NOMO-1 treated with dmso at 0.1 percent for 144 hours (cell line): ENCODE data around the gene PALLD.

Source experiments
- DNase-seq: peaks from one replicate; lab custom pipeline; 2025; ENCODE audit not compliant: unreplicated experiment; lab: John Stamatoyannopoulos, UW

The PALLD gene

DNA sequence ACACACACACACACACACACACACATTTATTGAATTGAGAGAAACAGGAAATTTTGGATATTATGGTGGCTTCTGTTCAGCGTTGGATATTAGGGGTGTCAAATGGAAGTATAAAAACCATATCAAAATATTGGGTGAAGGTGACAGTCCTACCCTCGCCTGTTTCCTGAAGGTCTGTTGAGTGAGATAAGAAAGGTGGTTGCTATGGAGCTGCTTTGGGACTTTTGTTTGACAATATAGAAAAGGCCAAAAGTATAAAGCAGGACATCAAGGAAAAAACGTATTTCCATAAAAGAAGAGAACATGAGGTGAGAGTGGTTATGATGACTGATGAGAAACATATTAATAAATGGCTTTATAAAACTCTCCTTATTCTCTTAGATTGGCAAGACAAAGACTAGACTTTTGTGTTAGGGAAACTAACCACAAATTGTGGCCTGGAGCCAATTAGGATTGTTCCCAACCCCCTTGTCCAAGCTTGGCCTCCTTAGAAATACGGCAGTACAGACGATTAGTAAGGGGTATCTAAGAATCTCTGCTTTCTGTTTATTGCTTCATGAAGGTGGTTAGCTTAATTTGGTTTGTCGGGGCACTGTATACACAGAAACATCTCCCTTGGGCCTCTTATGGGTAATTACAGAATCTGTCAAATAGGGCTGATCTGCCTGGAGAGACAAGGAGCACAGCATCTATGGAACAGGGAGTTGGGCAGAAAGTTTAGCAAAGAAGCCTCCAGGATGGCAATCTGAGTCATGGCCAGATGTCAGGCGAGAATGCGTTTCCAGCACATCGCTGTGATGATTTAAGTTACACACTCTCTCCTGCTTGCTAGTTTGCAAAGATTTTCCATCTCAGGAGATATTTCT, 315.2 kb downstream of the PALLD start:
- no peak for DNase-seq

DNA sequence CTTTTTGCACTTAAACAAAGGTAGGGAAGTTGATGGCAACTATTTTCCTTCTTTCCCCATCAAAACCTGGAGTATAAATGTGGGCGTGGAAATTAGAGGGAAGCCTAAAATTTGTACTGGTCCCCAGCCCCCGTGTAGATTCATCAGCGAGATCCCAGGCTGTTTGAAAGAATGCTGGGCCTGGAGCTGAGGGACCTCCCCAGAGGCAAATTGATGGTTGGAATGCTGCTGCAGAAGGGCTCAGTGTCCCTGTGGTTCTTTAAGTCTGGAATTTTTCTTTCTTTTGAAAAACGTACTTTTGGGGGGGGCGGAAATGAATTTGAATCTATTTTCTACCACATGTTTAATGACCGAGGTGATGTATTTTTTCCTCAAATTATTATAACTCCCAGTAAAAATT, 316.0 kb downstream of the PALLD start:
- DNase-seq = no peak

DNA sequence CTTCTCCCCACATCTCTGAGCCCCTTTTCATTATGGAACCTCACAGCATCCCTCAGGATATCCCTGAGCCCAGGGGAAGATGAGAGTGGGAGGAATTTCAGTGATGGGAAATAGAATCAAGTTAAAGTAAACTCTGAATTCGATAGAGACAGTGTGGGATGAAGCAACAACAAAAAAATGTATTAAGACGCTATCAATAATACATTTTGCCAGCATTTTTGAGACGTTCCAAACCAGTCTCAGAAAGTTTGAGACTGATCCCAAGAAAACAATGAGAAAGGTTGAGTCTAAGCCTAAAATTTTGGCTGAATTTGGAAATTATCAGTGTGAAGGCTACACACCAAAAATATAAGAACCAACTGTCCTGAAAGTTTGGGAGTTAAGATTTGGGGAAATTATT, 317.0 kb downstream of the PALLD start:
- no peak for DNase-seq

DNA sequence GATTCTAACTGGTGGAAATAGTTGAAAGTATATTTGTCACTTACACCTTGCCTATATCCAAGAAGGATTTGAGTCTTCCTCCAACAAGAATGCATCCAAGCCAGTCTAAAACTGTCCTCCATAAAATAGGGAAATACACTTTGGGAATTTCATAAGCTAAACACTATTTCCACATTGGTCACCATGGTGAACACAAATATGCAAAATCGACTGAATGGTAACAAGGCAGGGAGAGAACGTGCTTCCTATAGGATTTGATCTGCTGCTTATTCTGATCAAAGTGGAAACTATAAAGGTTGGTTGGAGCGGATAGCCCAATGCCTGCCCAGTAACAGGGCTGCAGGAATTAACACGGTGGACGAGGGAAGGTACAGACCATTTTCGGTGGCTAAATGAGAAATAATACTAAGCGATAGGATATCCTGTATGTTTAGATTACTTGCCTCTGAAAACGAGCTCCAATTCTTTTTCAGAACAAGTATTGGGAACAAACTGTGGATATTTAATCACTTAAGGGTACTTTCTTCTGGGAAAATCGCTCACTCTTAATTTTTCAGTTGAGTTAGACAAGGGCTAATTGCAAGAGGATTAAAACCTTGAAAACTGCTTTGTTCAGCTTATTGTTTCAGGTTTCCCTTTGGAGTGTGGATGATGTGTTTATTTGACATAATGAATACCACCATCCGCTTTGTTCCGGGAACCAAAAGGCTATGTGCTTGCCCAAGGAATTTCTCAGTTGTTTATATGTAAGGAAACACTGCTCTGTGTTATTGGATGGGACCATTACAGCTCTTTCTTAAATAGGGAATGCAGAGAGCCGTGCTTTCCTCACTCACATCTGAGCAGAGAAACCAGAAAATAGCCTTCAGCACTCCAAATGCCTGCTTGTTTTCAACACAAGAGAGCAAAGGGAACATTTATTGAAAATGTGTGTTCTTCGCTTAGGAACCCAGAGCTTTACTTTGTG, 318.8 kb downstream of the PALLD start:
- DNase-seq = no peak

DNA sequence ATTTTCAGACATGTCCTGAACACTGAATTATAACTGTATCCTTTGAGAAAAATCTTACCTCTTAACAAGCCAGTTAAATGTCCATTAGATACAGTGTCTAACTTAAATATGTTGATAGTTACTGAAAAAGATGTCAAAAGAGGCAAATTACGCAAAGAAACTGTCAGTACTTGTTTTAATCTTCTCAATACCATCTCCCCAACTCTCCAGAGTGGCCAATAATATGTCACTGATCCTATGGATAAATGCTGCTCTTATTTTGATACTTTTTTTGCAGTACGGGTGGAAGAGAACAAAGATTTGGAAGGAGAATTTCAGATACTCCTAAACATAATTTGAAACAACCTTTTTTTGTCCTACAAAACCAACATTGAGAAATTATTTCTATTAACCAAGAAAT, 320.5 kb downstream of the PALLD start:
- no peak for DNase-seq

DNA sequence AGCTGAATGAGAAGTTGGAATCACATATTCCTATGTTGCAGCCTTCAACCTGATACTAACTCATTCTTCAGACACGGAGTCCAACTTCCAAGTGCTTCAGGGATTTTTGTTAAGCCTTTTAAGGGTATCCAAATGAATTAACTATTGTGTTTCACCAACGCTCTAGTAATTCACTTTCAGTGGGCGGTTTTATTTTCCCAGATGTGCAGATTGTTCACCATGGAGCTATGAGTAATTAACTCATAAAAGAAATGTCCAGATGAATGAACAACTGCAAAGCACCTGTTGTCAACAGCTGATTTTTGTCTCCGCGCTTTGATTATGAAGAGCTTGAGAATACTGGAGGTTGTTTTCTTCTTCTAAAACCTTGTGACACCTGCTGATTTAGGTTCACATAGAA, 325.6 kb downstream of the PALLD start:
- no peak for DNase-seq

DNA sequence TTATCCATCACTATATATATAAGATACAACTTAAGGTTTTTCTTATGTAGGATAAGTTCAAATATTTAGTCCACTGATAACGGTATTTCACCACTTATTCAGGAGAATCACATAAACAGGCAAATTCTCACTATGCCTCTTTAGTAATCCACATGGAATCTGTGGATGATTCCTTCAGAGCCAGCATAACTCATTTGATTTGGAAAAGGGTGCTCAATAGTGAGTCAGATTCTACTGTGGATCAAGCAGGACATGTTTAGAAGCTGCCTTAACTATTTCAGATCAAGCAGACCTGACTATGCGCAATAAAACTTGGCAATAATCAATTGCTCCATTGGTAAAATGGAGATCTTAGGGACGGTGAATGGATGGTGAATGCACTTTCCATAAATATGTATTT, 329.1 kb downstream of the PALLD start:
- DNase-seq = no peak

DNA sequence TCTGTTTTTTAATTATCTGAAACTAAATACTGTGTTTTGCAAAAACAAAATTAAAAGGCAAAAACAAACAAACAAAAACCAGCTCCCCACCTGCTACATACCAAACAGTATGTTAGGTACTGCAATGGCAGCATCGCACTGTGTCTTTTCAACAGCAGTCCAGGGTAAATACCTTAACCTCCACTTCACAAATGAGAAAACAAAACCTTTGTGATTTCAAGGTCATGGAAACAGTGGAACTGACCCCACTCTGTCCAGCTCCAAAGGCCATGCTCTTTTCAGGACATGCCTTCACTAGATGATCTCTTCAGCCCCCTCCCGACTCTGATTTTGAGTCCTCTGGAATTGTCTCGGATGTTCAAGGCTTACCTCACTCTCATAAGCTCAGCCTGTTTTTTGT, 329.8 kb downstream of the PALLD start:
- DNase-seq = no peak

DNA sequence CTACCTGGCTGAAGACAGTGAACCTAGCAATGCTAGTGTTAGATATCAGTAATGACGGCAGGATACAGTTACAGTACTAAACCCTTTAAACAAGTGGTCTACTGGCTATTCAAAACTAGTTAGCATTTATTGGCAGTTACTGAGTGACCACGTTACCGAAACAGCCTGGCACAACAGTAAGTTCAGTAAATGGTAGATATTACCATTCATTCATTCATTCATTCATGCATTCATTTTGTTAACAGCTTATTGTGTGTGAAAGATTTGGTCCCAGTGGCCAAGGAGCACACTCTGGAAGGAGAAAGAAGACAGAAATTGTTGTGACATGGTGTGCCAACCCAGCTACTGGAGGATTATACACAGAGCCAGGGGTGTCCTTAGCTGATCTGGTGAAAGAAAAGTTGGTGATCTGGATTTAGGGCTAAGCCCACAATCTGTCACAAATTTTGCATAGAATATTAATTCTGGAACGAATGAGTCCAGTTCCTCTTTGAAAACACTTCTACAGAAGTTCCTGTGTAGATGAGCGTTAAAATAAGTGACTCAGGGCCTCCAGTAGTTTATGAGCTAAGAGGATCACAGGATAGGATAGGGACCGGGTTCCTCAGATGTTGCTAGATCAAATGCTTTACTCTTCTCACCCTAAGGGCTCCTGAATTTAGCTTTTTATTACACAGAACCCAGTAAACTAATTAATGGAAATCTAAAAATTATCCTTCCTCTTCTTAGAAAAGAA, 334.1 kb downstream of the PALLD start:
- DNase-seq = no peak

DNA sequence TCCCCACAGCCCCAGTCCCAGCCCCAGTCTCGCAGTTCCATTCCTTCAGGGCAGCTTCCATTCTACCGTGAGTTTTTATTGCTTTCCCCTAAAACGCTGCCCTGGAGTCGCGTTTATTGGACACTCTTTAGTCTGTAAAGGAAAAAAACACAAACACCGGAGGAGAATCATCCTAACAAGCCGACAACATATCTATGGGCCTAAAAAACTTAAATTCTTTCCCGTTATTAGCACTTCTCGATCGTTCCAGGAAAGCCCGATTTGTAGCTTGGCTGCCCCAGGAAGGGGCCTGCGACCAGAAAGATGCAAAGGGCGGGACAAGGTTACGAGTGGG, 334.7 kb downstream of the PALLD start:
- DNase-seq = no peak

DNA sequence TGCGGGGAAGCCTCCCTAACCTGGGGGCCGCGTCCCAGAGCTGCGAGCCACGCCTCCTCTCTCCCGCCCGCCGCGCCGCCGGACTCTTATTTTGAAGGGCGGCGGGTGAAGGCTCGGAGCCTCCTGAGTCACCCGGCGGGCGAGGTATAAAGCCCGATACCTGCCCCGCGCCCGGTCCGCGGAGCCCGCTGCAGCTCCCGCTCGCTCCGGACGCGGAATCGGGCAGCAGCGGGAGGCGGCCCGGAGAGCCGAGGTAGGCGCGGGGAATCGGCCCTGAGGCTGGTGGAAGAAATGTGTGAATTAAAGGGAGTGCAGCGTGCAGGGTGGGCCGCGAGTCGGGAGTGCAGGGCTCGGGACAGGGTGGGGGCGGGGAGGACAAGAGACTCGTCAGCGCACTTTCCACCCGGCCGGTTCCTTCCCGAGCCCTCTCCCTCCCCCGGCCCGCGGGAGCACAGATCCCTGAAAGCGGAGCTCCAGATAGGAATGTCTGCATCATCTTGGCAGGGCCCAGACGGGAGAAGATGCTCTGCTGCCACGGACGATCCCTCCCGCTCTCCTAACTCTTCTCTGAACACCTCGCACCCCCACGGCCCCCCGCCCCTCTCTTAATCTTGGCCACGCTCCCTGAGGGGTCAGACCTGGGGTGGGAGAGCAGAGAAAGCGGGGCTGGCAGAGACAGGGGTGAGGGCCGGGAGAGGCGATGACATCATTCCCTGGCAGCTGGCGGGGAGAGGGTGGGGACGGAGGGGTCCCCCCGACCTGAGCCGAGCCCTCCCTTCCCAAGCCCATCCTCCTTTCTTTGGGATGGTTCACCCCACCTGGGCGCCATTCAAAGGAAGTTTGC, 335.3 kb downstream of the PALLD start:
- DNase-seq = no peak

DNA sequence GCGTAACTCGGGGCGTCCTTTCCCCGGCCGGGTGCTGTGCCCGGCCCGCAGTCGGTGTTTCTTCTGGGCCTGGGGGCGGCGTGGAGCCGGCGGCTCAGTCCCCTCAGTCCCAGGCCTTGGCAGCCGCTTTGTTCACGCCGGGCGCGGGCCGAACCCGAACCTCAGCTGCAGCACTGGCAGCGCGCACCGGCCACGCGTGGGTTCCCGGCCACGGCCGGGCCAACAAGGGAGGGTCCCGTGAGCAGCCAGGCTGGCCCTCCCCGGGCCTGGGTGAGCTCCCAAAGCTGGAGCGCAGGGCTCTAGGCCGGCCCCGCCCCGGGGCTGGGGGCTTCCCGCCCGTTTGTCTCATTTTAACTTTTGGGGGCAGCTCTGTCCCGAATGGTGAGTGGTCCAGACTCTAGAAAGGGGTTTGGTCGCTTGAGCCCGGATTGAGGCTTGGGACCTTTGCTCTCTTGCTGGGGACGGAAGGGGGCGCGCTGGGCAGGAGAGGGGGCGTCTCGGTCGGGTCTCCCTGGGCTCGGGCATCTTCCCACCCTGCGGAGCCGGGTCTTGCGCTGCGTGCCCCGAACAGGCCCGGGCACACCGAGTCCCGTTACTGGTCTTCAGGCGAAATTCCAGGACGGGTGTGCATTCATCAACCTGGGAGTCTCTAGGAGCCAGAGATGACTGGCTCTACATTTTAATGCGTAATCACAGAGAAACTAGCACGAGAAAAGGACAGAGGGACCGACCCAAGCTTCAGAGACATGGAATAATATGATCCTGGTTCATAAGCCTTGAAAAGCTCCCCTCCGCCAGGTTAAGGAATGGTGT, 336.1 kb downstream of the PALLD start:
- no peak for DNase-seq

DNA sequence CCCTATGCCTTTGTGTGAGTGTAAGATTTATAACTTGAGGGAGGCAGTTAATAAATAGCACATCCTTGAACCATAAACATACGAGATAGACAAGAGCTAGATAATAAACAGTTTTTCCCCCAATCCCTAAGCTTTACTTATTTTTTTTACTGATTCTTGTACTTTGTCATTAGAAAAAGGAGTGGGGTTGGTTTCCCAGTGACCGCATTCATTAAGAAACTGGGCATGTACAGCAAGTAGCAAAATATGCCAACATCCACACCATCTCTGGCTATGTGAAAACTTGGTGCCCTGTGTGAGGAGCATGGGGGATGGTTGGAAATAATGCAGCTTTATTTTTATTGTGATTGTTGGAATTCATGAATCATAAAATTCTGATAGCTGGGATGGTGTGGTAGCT, 337.0 kb downstream of the PALLD start:
- DNase-seq = no peak

DNA sequence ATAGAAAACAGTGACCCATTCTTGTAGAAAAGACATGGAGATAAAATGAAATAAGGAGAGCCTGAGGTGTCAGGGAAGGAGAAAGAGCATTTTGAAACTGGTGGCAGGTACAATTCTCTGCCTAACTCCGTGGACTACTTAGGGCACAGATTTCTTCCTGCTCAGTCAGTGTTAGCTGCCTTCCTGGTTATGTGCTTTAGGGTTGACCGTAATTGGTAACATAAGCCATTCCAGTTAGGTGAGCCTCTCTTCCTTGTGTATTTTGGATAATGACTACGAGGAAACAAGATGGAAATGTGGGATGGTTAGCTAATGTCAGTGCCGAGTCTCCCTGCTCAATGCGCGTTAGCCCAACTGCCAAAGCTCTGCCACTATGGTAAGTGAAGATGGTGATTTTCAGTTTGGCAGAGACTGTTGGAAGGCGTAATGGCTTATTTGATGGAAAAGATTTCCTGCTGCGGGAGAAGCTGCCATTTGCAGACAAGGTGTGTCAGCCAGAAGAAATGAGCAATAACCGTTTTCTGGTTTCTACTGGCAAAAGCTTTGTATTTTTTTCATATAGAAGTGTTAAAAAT, 339.1 kb downstream of the PALLD start:
- no peak for DNase-seq

DNA sequence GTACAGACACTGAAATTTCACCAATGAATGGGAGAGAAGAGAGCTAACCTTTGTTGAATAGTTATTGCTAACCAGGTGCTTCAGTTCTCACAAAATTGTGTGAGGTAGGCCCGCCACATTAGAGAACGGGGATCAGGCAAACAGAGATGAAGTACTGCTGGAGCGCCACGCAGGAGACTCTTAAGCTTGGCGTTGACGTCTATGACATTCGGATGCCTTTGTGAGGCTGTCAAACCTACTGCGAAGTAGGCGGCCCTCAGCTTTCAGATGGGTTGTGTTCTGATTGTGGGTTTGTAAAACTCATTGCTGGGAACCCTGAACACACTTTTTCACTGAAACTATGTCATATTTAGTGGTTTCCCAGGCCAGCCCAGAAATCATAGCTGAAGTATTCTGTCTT, 339.6 kb downstream of the PALLD start:
- no peak for DNase-seq

DNA sequence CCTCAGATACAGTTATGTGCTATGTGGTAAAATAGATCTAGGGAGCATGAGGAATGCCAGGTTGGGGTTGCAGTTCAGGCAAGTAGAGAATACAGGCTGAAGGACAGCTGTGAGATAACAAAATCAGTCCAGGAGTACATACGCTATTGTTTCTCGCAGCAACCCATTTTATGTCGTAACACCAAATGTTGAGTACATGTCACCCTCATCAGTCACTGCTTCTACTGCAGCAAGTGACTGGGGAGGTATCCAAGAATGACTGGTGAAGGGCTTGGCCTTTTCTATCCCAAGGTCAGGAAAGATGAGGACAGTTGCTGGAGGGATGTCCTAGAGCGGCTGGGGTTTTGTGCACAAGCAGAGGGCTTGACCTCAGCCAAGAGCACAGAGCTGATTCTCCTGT, 341.1 kb downstream of the PALLD start:
- DNase-seq = no peak

DNA sequence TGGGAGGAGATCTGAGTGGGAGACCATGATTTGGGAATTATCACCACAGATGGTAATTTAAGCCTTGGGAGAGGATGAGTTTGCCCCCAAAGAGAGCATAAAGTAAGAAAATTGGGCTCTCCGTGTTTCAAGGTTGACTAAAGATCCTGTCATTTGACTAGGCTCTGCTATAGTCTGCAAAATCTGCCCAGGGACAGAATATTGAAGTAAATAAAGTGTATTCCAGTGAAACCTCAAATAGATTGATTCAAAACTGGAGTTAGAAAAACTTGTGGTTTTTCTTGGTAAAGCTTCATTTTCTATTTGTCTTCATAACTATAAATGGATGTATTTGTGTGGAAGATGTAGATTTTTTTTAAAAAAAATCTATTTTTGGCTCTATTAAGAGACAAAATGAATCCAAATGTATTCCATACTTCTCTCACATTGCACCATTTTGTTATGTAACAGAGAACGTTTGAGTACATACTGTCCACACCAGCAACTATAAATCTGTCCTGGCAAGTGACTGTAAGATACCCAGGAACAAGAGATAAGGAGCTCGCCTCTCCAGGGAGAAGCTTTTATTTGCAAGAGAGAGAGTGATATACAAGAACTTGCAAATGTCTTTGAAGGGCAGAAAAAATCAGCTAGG, 343.0 kb downstream of the PALLD start:
- DNase-seq = no peak

DNA sequence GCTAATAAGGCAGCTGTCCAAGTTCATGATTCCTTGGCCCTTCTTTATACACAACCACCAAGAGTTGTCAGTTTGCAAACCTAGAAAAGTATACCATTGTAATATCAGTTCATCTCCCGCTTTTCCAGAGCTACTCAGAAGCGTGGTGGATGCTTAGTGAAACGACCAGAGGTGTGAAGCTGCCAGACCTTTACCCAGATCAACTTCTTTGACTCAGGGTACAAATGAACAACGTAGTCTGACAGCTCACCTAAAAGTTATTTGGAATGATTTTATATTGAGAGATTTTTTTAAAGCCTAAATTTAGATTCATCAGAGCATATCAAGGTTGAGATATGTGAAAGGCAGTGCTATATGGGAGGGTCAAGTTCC, 343.5 kb downstream of the PALLD start:
- DNase-seq = no peak
